Right lobe of liver (tissue), 6 donors: ENCODE measurements around the gene DAPK2. TPM values are rescaled to one million over a fixed set of nuclear protein-coding genes. Genes with fewer than 3 reads are reported as not detected.

ENCODE experiments used
- ATAC-seq, 4 donors: fragments of 200-7000 bp; cut with Tn5 transposase; one replicate each; pipeline ENCODE4 v1.9.1; 2020; ENCODE audit warnings: mild to moderate bottlenecking in 4 of 4, moderate library complexity in 4 of 4
- DNase-seq, 3 donors: peaks; one replicate each; pipeline ENCODE4 v3.0.0-alpha.2; 2020
- H3K27ac ChIP-seq, 3 donors: fragments of 200-600 bp; one replicate each; pipeline ENCODE4 v1.8.0; 2022
- H3K27me3 ChIP-seq, 2 donors: fragments of 200-600 bp; one replicate each; pipeline ENCODE4 v1.8.0; 2022
- H3K36me3 ChIP-seq, 4 donors: fragments of 200-600 bp; sonication (generic) in 1 of 4; one replicate each; pipeline versions ENCODE4 v1.5.1 to v1.8.0; 2017 to 2022; ENCODE audit warnings: control low read depth in 1 of 4
- H3K4me1 ChIP-seq, 4 donors: fragments of 200-600 bp; sonication (generic) in 1 of 4; one replicate each; pipeline versions ENCODE4 v1.5.1 to v1.8.0; 2017 to 2022; ENCODE audit warnings: control low read depth in 1 of 4
- H3K4me3 ChIP-seq, 3 donors: fragments of 200-600 bp; one replicate each; pipeline ENCODE4 v1.8.0; 2022
- H3K9me3 ChIP-seq, 4 donors: fragments of 200-600 bp; sonication (generic) in 1 of 4; one replicate each; pipeline versions ENCODE4 v1.5.1 to v1.8.0; 2017 to 2022; ENCODE audit warnings: control low read depth in 1 of 4
- CTCF ChIP-seq, 4 donors: fragments of 200-600 bp in 3 of 4; fragments of 450-650 bp in 1 of 4; IDR thresholded peaks; one replicate each; pipeline versions ENCODE4 v1.5.1 to v1.8.0; 2016 to 2022; ENCODE audit warnings: antibody characterized with exemption in 4 of 4, mild to moderate bottlenecking in 2 of 4
- POLR2A ChIP-seq: fragments of 450-650 bp; IDR thresholded peaks from one replicate; pipeline ENCODE4 v1.6.1; 2017; ENCODE audit warnings: antibody characterized with exemption, mild to moderate bottlenecking
- WGBS: methylation state at CpG from one replicate; pipeline ENCODE4 v1.1.6; 2018; ENCODE audit warnings: low coverage, low lambda C conversion rate; ENCODE audit not compliant: insufficient coverage; ENCODE audit errors: missing lambda C conversion rate; 5-methylcytosine and 5-hydroxymethylcytosine counted together
- intact Hi-C, 2 donors: fragments of 100-400 bp; cut with DNase I; formaldehyde crosslinking; loops; one replicate each; pipeline versions ENCODE4 v1.11.2 to v1.14.1; 2022
- long read RNA-seq: library from polyadenylated mRNA; unstranded; transcript quantifications from one replicate; pipeline ENCODE4 v2.0.0, GENCODE V29; 2019
- total RNA-seq, 6 experiments: library from RNA; depleted of rRNA in 2 of 6; stranded (reverse); fragments of >200 nt in 2 of 6; fragmentation: NEBNext Ultra II Directional in 3 of 6; extraction: Animal tissue kit (Norgen Biotek cat#: 25700) in 3 of 6; gene quantifications; one replicate each; pipeline versions ENCODE4 v1.1.0 to v1.2.4, GENCODE V29; 2016 to 2023
- donor health status: DM: no; HTN: yes; CAD: no.
- donor health status: DM: no; HTN: no; CAD: no.
- donor health status: DM: no; HTN: no; CAD: no.
- donor health status: DM: no; HTN: yes; CAD: no.
- donor health status: DM: no; HTN: yes; CAD: no.

Gene DAPK2
- 10 to 100 TPM in 1 of 6 experiments, 1 to 10 TPM in 5; 1.5 to 11.5 (median 4.7) TPM for total RNA-seq
- long read RNA-seq: 0 reads

- Histone ChIP-seq H3K27me3 (no peaks in the 10 kb centered on the region), H3K4me1 (peaks cover 0 to 17% (median 3%) of the 10 kb centered on the region in 4 donors), H3K36me3 (no peaks in the 10 kb centered on the region), H3K4me3 (peak within 1 kb of the TSS; percentile 50 to 60 (median 58)), H3K27ac (peak within 1 kb of the TSS in 2 of 3 donors; percentile 16 to 29), H3K9me3 (no peaks in the 10 kb centered on the region)
- TF ChIP-seq CTCF (IDR thresholded peaks at IDR 0.05) (peak; percentile 76 to 91 (median 84)), POLR2A (peak; percentile 48)
- intact Hi-C loops: no loop called here
- peak; percentile 85 to 94 (median 90) for ATAC-seq
- WGBS: 13% methylated on average over 14 of the region's 50 CpGs
- peak; percentile 78 to 83 (median 82) for DNase-seq
Observed at GRCh38 chr15:64046421-64047153, at the start of gene DAPK2. TSS of gene DAPK2 (minus strand) at chr15:64046485. CDS start at chr15:64040261, 6,224 bp downstream.

- H3K36me3 ChIP-seq: no peaks in the 10 kb centered on the region
- peak overlapping the region in 2 of 3 donors; percentile 47 to 86 for H3K27ac ChIP-seq
- H3K9me3 ChIP-seq: no peaks in the 10 kb centered on the region
- no peak for DNase-seq
- WGBS: 25% methylated on average over 4 of the region's 4 CpGs
- no peaks in the 10 kb centered on the region for H3K27me3 ChIP-seq
- intact Hi-C loops: loop anchor here (10.0 kb wide), 1 partner anchor 59 kb away; the partner anchor contains the start of gene SNX22 (in 2 of the 2)
- no peak for ATAC-seq
- H3K4me3 ChIP-seq: peak overlapping the region in 2 of 3 donors; percentile 83 to 96
- peaks cover 0 to 72% (median 19%) of the 10 kb centered on the region in 4 donors for H3K4me1 ChIP-seq
- no peak for TF ChIP-seq POLR2A
- TF ChIP-seq CTCF (IDR thresholded peaks at IDR 0.05): no peak
Observed at GRCh38 chr15:64095431-64095794, 49.1 kb upstream of the DAPK2 start.

GRCh38 chr15:64093627-64094417 lies 47.5 kb upstream of the DAPK2 start, which contains the start of gene CIAO2A:
TSS of gene CIAO2A (minus strand) at chr15:64093838. CDS start at chr15:64093768, 70 bp downstream.
- H3K4me3 ChIP-seq: peak within 1 kb of the TSS; percentile 71 to 92 (median 84)
- no peaks in the 10 kb centered on the region for H3K9me3 ChIP-seq
- H3K27me3 ChIP-seq: no peaks in the 10 kb centered on the region
- WGBS: 0% methylated on average over 29 of the region's 41 CpGs
- TF ChIP-seq CTCF (IDR thresholded peaks at IDR 0.05) (no peak), POLR2A (peak; percentile 67)
- H3K4me1 ChIP-seq: peaks cover 0 to 65% (median 14%) of the 10 kb centered on the region in 4 donors
- peak within 1 kb of the TSS; percentile 89 to 93 (median 90) for H3K27ac ChIP-seq
- intact Hi-C loops: loop anchor here (10.0 kb wide), 1 partner anchor 61 kb away; the partner anchor contains the start of gene SNX22 (in 2 of the 2)
- DNase-seq (peak; percentile 93 to 98 (median 97)), ATAC-seq (peak; percentile 73 to 86 (median 78))
- peaks cover 0 to under 1% (median 0%) of the 10 kb centered on the region in 4 donors for H3K36me3 ChIP-seq

- intact Hi-C loops: loop anchor here (10.0 kb wide), 1 partner anchor 62 kb away; the partner anchor contains the start of gene SNX22 (in 2 of the 2)
- peaks cover 0 to 57% (median 12%) of the 10 kb centered on the region in 4 donors for H3K4me1 ChIP-seq
- H3K9me3 ChIP-seq: no peaks in the 10 kb centered on the region
- peak overlapping the region; percentile 71 to 92 (median 84) for H3K4me3 ChIP-seq
- peak overlapping the region; percentile 89 to 93 (median 90) for H3K27ac ChIP-seq
- peaks cover 0 to 8% (median 3%) of the 10 kb centered on the region in 4 donors for H3K36me3 ChIP-seq
- TF ChIP-seq POLR2A: no peak
- TF ChIP-seq CTCF (IDR thresholded peaks at IDR 0.05): peak in 3 of 4 donors; percentile 4 to 19 (median 8)
- DNase-seq (peak; percentile 59 to 80 (median 78)), ATAC-seq (peak; percentile 29 to 48 (median 45))
- H3K27me3 ChIP-seq: no peaks in the 10 kb centered on the region
- 2% methylated on average over 21 of the region's 22 CpGs for WGBS
Observed at GRCh38 chr15:64092864-64093626, 46.8 kb upstream of the DAPK2 start.
